Endothelial cell of umbilical vein (primary cell): ENCODE data around the gene DTL. TPM values are rescaled to one million over a fixed set of nuclear protein-coding genes. Genes with fewer than 3 reads are reported as not detected.
A peak's percentile ranks its signal among the peaks of the same experiment; 100 is the strongest.

ENCODE experiments used
- BruUV-seq: library from RNA; stranded (reverse); fragments of 400-500 nt; replicated peaks from 2 replicates; lab custom pipeline; 2021; lab: Mats Ljungman, UMichigan
- CTCF ChIA-PET: fragments of 300-600, 350-600 bp; sonication (Branson Sonifier 250); formaldehyde crosslinking; loops from one replicate; lab custom pipeline; 2021; ENCODE audit warnings: antibody characterized with exemption, inconsistent platforms; lab: Charles Lee
- POLR2A ChIA-PET: fragments of 300-600, 350-600 bp; sonication (Branson Sonifier 250); formaldehyde crosslinking; loops from one replicate; lab custom pipeline; 2021; ENCODE audit warnings: antibody characterized with exemption, inconsistent platforms; lab: Charles Lee
- DNase-seq: peaks from one replicate; pipeline ENCODE4 v3.0.0-alpha.2; 2011; ENCODE audit warnings: low read depth, low spot score
- FAIRE-seq: peaks from 2 replicates; lab custom pipeline; 2011; peaks lifted over from hg19 to GRCh38; lab: Jason Lieb, UNC
- H2AFZ ChIP-seq: 2 replicates; pipeline ENCODE4 v1.6.0; 2012; ENCODE audit warnings: low read depth, low read length, control low read depth, inconsistent platforms
- H3K27ac ChIP-seq: 2 replicates; pipeline ENCODE4 v1.5.1; 2011; ENCODE audit warnings: low read depth, mild to moderate bottlenecking, control low read depth, low read length, moderate library complexity; ENCODE audit not compliant: insufficient read depth
- H3K27me3 ChIP-seq, 2 experiments: 2 replicates each; pipeline versions ENCODE4 v1.6.0 to v1.6.1; 2011; ENCODE audit warnings: low read length in 2 of 2, mixed read lengths in 1 of 2; ENCODE audit not compliant: control insufficient read depth in 2 of 2, insufficient read depth in 2 of 2
- H3K36me3 ChIP-seq, 2 experiments: 2 replicates in 1 of 2; 3 replicates in 1 of 2; pipeline ENCODE4 v1.5.1; 2011; ENCODE audit warnings: low read length in 2 of 2, mild to moderate bottlenecking in 1 of 2, moderate library complexity in 1 of 2; ENCODE audit not compliant: control insufficient read depth in 2 of 2, insufficient read depth in 2 of 2; ENCODE audit errors: extremely low read depth in 1 of 2
- H3K4me1 ChIP-seq: 3 replicates; pipeline ENCODE4 v1.5.1; 2011; ENCODE audit warnings: mild to moderate bottlenecking, low read length; ENCODE audit not compliant: control insufficient read depth, insufficient read depth; ENCODE audit errors: extremely low read depth
- H3K4me2 ChIP-seq: 2 replicates; pipeline ENCODE4 v1.6.1; 2011; ENCODE audit warnings: low read length, control low read depth, mixed read lengths; ENCODE audit not compliant: insufficient read depth
- H3K4me3 ChIP-seq, 3 experiments: fragments of 200-600 bp in 1 of 3; sonication (generic), shearing (Covaris generic) in 1 of 3; replicated peaks in 1 of 3; 2 replicates each; pipeline ENCODE4 v1.5.1; 2011 to 2016; ENCODE audit warnings: control low read depth in 3 of 3, low read length in 3 of 3, mild to moderate bottlenecking in 2 of 3, inconsistent platforms in 1 of 3, low read depth in 1 of 3, moderate library complexity in 1 of 3; ENCODE audit not compliant: insufficient read depth in 1 of 3
- H3K79me2 ChIP-seq: 2 replicates; pipeline ENCODE4 v1.6.0; 2012; ENCODE audit warnings: low read length, inconsistent platforms; ENCODE audit not compliant: control insufficient read depth, insufficient read depth
- H3K9ac ChIP-seq: replicated peaks from 2 replicates; pipeline ENCODE3; 2011; ENCODE audit warnings: low read length, control low read depth; ENCODE audit not compliant: insufficient read depth; ENCODE audit errors: extremely low read depth
- H3K9me1 ChIP-seq: replicated peaks from 3 replicates; pipeline ENCODE4 v1.6.0; 2011; ENCODE audit warnings: mild to moderate bottlenecking, low read length; ENCODE audit not compliant: control insufficient read depth, insufficient read depth; ENCODE audit errors: extremely low read depth
- H3K9me3 ChIP-seq: replicated peaks from 2 replicates; pipeline ENCODE4 v1.5.1; 2012; ENCODE audit warnings: low read length, inconsistent platforms; ENCODE audit not compliant: control insufficient read depth, insufficient read depth
- H4K20me1 ChIP-seq: replicated peaks from 2 replicates; pipeline ENCODE3; 2011; ENCODE audit warnings: mild to moderate bottlenecking, low read length; ENCODE audit not compliant: control insufficient read depth, insufficient read depth; ENCODE audit errors: extremely low read depth
- EZH2 ChIP-seq: IDR thresholded peaks from 2 replicates; pipeline ENCODE4 v1.6.1; 2012; ENCODE audit warnings: borderline replicate concordance, low read depth, mild to moderate bottlenecking, moderate library complexity, low read length, inconsistent platforms; ENCODE audit not compliant: severe bottlenecking
- FOS ChIP-seq: IDR thresholded peaks from 2 replicates; pipeline ENCODE4 v1.6.1; 2011; ENCODE audit warnings: mild to moderate bottlenecking, low read length, moderate library complexity, borderline replicate concordance; ENCODE audit not compliant: insufficient read depth
- GATA2 ChIP-seq: IDR thresholded peaks from 2 replicates; pipeline ENCODE4 v1.7.0; 2011; ENCODE audit warnings: low read depth, mild to moderate bottlenecking, moderate library complexity, mixed read lengths, low read length; ENCODE audit not compliant: insufficient read length, insufficient read depth
- JUN ChIP-seq: IDR thresholded peaks from 2 replicates; pipeline ENCODE4 v1.6.1; 2011; ENCODE audit warnings: borderline replicate concordance, low read depth; ENCODE audit not compliant: insufficient read length, insufficient read depth
- MYC ChIP-seq: IDR thresholded peaks from one replicate; pipeline ENCODE4 v1.6.1; 2011; ENCODE audit warnings: mild to moderate bottlenecking, low read depth, low read length
- POLR2A ChIP-seq: IDR thresholded peaks from 2 replicates; pipeline ENCODE4 v1.6.1; 2012; ENCODE audit warnings: low read depth, mild to moderate bottlenecking, control low read depth, low read length
- POLR2AphosphoS5 ChIP-seq: IDR thresholded peaks from 2 replicates; pipeline ENCODE4 v1.6.1; 2012; ENCODE audit warnings: low read depth, mild to moderate bottlenecking, control low read depth, low read length, moderate library complexity; ENCODE audit not compliant: insufficient read depth
- dilution Hi-C: fragments of 300-500 bp; cut with MboI; formaldehyde crosslinking; loops from one replicate; pipeline ENCODE4 v1.15.0; 2019; ENCODE audit warnings: low sequenced_read_pairs; ENCODE audit not compliant: extremely low pct_ligation_motif_present
- intact Hi-C: fragments of 100-400 bp; cut with micrococcal nuclease; formaldehyde crosslinking; loops from one replicate; pipeline ENCODE4 v1.10.0; 2022
- polyA plus RNA-seq, 4 experiments: library from polyadenylated mRNA; depleted of rRNA in 3 of 4; stranded (reverse) in 3 of 4; unstranded in 1 of 4; fragments of >200 nt; gene quantifications; 2 replicates each; pipeline versions ENCODE4 v1.2.1 to v1.2.3, GENCODE V29; 2011 to 2012; ENCODE audit warnings: missing spikeins in 1 of 4
- total RNA-seq: library from RNA; stranded (reverse); gene quantifications from 2 replicates; pipeline ENCODE4 v1.2.3, GENCODE V29; 2021
- TF ChIP-seq, protein P1 (sequence below), 2 donors: IDR thresholded peaks; 1 replicate in 1 of 2; 2 replicates in 1 of 2; pipeline ENCODE4 v1.5.1; 2011; ENCODE audit warnings: low read length in 2 of 2, mild to moderate bottlenecking in 2 of 2, moderate library complexity in 2 of 2, control low read depth in 1 of 2, inconsistent platforms in 1 of 2, low read depth in 1 of 2; ENCODE audit not compliant: insufficient read depth in 1 of 2; ENCODE audit errors: extremely low read depth in 1 of 2
- TF ChIP-seq, protein P2 (sequence below): IDR thresholded peaks from 2 replicates; pipeline ENCODE4 v1.6.1; 2011; ENCODE audit not compliant: insufficient read depth, insufficient read length

DTL gene
- total and polyA plus RNA-seq, 2 donors (not counting 3 experiments of a cell fraction or from before 2014, with no cell fraction given) = 11.2 to 26.5 TPM

DNA sequence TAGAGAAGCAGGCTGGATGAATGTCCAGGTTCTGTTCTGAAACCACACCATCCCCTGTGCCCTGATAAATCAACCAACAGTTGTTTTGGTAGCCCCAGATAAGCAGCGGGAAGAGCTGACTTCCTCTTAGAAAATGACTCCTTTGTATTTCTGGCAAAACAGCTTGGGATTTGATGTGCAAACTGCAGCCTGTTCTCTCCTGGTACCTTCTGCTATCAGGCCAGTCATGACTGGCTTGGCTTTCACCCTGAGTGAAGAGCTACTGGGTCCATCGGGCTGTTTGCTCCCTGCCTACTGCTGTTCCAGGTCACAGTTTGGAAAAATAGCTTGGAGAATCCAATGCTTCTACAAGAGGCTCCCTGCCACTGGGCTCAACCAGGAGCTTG lies 116.8 kb downstream of the DTL start:
- Histone ChIP-seq H3K27me3 (no peaks in the 10 kb centered on the region), H4K20me1 (no peaks in the 10 kb centered on the region), H3K36me3 (no peaks in the 10 kb centered on the region), H3K27ac (no peak overlapping the region), H3K4me2 (no peak overlapping the region), H3K9me3 (no peaks in the 10 kb centered on the region), H3K9ac (no peak overlapping the region), H3K4me1 (peaks cover 10% of the 10 kb centered on the region), H2AFZ (peak overlapping the region; percentile 44), H3K4me3 (no peak overlapping the region), H3K9me1 (no peaks in the 10 kb centered on the region), H3K79me2 (no peaks in the 10 kb centered on the region)
- BruUV-seq = no TSS peak
- ChIA-PET CTCF (interaction anchor here (0.7 to 3.3 kb wide), 10 partner anchors 10 to 116 kb away, joined by 3 to 19 read pairs (median 3); partner anchors contain the start of genes DTL and INTS7), POLR2A (interaction anchor here (1.0 to 1.4 kb wide), 2 partner anchors 12 to 15 kb away, joined by 4 read pairs; no protein-coding TSS in a partner anchor)
- intact Hi-C loops = loop anchor here (2.0 kb wide), 1 partner anchor 14 kb away; no protein-coding TSS in a partner anchor
- FAIRE-seq (peak; percentile 84), DNase-seq (peak; percentile 74)
- dilution Hi-C loops = no loop called here
- TF ChIP-seq MYC (no peak), GATA2 (no peak), JUN (no peak), POLR2AphosphoS5 (no peak), EZH2 (no peak), FOS (no peak), POLR2A (no peak)
- TF ChIP-seq, protein P1, sequence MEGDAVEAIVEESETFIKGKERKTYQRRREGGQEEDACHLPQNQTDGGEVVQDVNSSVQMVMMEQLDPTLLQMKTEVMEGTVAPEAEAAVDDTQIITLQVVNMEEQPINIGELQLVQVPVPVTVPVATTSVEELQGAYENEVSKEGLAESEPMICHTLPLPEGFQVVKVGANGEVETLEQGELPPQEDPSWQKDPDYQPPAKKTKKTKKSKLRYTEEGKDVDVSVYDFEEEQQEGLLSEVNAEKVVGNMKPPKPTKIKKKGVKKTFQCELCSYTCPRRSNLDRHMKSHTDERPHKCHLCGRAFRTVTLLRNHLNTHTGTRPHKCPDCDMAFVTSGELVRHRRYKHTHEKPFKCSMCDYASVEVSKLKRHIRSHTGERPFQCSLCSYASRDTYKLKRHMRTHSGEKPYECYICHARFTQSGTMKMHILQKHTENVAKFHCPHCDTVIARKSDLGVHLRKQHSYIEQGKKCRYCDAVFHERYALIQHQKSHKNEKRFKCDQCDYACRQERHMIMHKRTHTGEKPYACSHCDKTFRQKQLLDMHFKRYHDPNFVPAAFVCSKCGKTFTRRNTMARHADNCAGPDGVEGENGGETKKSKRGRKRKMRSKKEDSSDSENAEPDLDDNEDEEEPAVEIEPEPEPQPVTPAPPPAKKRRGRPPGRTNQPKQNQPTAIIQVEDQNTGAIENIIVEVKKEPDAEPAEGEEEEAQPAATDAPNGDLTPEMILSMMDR (IDR thresholded peaks at IDR 0.05; ENCODE audit: extremely low read depth in 1 of 2, insufficient read depth in 1 of 2, low read depth in 1 of 2, low read length in 2 of 2) = no peak
- TF ChIP-seq, protein P2, sequence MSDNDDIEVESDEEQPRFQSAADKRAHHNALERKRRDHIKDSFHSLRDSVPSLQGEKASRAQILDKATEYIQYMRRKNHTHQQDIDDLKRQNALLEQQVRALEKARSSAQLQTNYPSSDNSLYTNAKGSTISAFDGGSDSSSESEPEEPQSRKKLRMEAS = no peak
